Measurements from ENCODE around the gene ZC3H12A.

ZC3H12A gene

GRCh38 chr1:37465593-37466517 lies 8.5 kb upstream of the ZC3H12A start:
- TF ChIP-seq EZH2 (IDR thresholded peaks at IDR 0.05; ENCODE audit: borderline replicate concordance, low read length) (no peak), CTCF (IDR thresholded peaks at IDR 0.05; ENCODE audit: low read length) (no peak)
- no peak overlapping the region for H3K4me3 ChIP-seq (ENCODE audit: low read depth, low read length, poor library complexity, severe bottlenecking)
- no peaks in the 10 kb centered on the region for H3K79me2 ChIP-seq (ENCODE audit: insufficient read depth, low read length)
- no peak overlapping the region for H2AFZ ChIP-seq (ENCODE audit: low read length)
- no peak overlapping the region for H3K27ac ChIP-seq (ENCODE audit: low read depth, low read length, poor library complexity, severe bottlenecking)
- no peaks in the 10 kb centered on the region for H3K9me2 ChIP-seq (ENCODE audit: low read depth, low read length)
- H4K20me1 ChIP-seq (ENCODE audit: insufficient read depth, low read length), result no peaks in the 10 kb centered on the region
- H3K4me2 ChIP-seq (ENCODE audit: low read length), result no peak overlapping the region
- no peaks in the 10 kb centered on the region for H3F3A ChIP-seq (ENCODE audit: insufficient read depth, low read length)
- H3K27me3 ChIP-seq (ENCODE audit: insufficient read depth, low read length), result no peaks in the 10 kb centered on the region
- H3K36me3 ChIP-seq (ENCODE audit: insufficient read depth, low read length), result no peaks in the 10 kb centered on the region
- H3K9me3 ChIP-seq (ENCODE audit: low read length), result no peaks in the 10 kb centered on the region
- no peak overlapping the region for H3K9ac ChIP-seq (ENCODE audit: low read length)
- no peaks in the 10 kb centered on the region for H3K4me1 ChIP-seq (ENCODE audit: insufficient read depth, low read length, severe bottlenecking)

- no peaks in the 10 kb centered on the region for H3K9me3 ChIP-seq (ENCODE audit: low read length)
- H3K4me2 ChIP-seq (ENCODE audit: low read length), result no peak overlapping the region
- H3K4me3 ChIP-seq (ENCODE audit: low read depth, low read length, poor library complexity, severe bottlenecking), result no peak overlapping the region
- H3K27ac ChIP-seq (ENCODE audit: low read depth, low read length, poor library complexity, severe bottlenecking), result no peak overlapping the region
- H3K36me3 ChIP-seq (ENCODE audit: insufficient read depth, low read length), result no peaks in the 10 kb centered on the region
- no peaks in the 10 kb centered on the region for H3K4me1 ChIP-seq (ENCODE audit: insufficient read depth, low read length, severe bottlenecking)
- no peak overlapping the region for H2AFZ ChIP-seq (ENCODE audit: low read length)
- H3K79me2 ChIP-seq (ENCODE audit: insufficient read depth, low read length), result no peaks in the 10 kb centered on the region
- no peaks in the 10 kb centered on the region for H3F3A ChIP-seq (ENCODE audit: insufficient read depth, low read length)
- H3K9ac ChIP-seq (ENCODE audit: low read length), result no peak overlapping the region
- no peaks in the 10 kb centered on the region for H3K27me3 ChIP-seq (ENCODE audit: insufficient read depth, low read length)
- H3K9me2 ChIP-seq (ENCODE audit: low read depth, low read length), result no peaks in the 10 kb centered on the region
- TF ChIP-seq CTCF (IDR thresholded peaks at IDR 0.05; ENCODE audit: low read length) (no peak), EZH2 (IDR thresholded peaks at IDR 0.05; ENCODE audit: borderline replicate concordance, low read length) (no peak)
- H4K20me1 ChIP-seq (ENCODE audit: insufficient read depth, low read length), result no peaks in the 10 kb centered on the region
Measured at GRCh38 chr1:37468037-37468436, 6.3 kb upstream of the ZC3H12A start.

DNA sequence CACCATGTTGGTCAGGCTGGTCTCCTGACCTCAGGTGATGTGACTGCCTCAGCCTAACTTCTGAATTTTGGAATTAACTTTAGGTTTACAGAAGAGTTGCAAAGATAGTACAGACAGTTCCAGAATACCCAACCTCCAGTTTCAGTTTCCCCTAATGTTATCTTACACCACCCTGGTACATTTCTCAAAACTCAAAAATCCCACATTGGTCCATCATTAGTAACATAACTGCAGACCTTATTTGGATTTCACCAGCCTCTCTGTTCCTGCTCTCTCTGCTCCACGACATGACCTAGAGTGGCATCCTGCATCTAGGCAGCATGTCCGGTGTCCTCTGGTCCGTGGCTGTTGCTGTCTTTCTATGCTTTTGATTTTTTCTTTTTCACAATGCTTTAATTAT lies 5.0 kb upstream of the ZC3H12A start:
- Histone ChIP-seq H3K9me3 (ENCODE audit: low read length) (no peaks in the 10 kb centered on the region), H3K4me1 (ENCODE audit: insufficient read depth, low read length, severe bottlenecking) (peaks cover 11% of the 10 kb centered on the region), H3K79me2 (ENCODE audit: insufficient read depth, low read length) (no peaks in the 10 kb centered on the region), H3K9ac (ENCODE audit: low read length) (no peak overlapping the region), H2AFZ (ENCODE audit: low read length) (no peak overlapping the region), H3K27me3 (ENCODE audit: insufficient read depth, low read length) (no peaks in the 10 kb centered on the region), H3K9me2 (ENCODE audit: low read depth, low read length) (no peaks in the 10 kb centered on the region), H3K4me2 (ENCODE audit: low read length) (no peak overlapping the region), H3K4me3 (ENCODE audit: low read depth, low read length, poor library complexity, severe bottlenecking) (no peak overlapping the region), H4K20me1 (ENCODE audit: insufficient read depth, low read length) (no peaks in the 10 kb centered on the region), H3K27ac (ENCODE audit: low read depth, low read length, poor library complexity, severe bottlenecking) (no peak overlapping the region), H3F3A (ENCODE audit: insufficient read depth, low read length) (no peaks in the 10 kb centered on the region), H3K36me3 (ENCODE audit: insufficient read depth, low read length) (no peaks in the 10 kb centered on the region)
- TF ChIP-seq CTCF (IDR thresholded peaks at IDR 0.05; ENCODE audit: low read length) (no peak), EZH2 (IDR thresholded peaks at IDR 0.05; ENCODE audit: borderline replicate concordance, low read length) (no peak)

Measured in OCI-LY1 (cell line).